Neuronal stem cell (in vitro differentiated cells): ENCODE data around the gene CASZ1.

Source experiments
- DNase-seq: peaks from one replicate; pipeline ENCODE4 v3.0.0-alpha.2; 2013; ENCODE audit warnings: low spot score
- H2AFZ ChIP-seq: one replicate; pipeline ENCODE4 v1.6.1; 2013; ENCODE audit warnings: mild to moderate bottlenecking, low read length, inconsistent platforms
- H2AK5ac ChIP-seq: 2 replicates; pipeline ENCODE4 v1.6.1; 2013; ENCODE audit warnings: low read depth, mild to moderate bottlenecking, inconsistent platforms, low read length, moderate library complexity, mixed read lengths
- H2BK120ac ChIP-seq: 2 replicates; pipeline ENCODE4 v1.6.1; 2013; ENCODE audit warnings: low read depth, mild to moderate bottlenecking, inconsistent platforms, low read length, moderate library complexity, mixed read lengths
- H2BK12ac ChIP-seq: one replicate; pipeline ENCODE4 v1.6.1; 2013; ENCODE audit warnings: low read length, inconsistent platforms
- H2BK15ac ChIP-seq: 2 replicates; pipeline ENCODE4 v1.6.1; 2013; ENCODE audit warnings: mild to moderate bottlenecking, low read length, inconsistent platforms, mixed read lengths
- H2BK5ac ChIP-seq: one replicate; pipeline ENCODE4 v1.6.1; 2013; ENCODE audit warnings: inconsistent platforms, mild to moderate bottlenecking, low read length, moderate library complexity
- H3K14ac ChIP-seq: one replicate; pipeline ENCODE4 v1.6.1; 2013; ENCODE audit warnings: low read length, inconsistent platforms
- H3K18ac ChIP-seq: 2 replicates; pipeline ENCODE4 v1.6.1; 2013; ENCODE audit warnings: low read length, inconsistent platforms
- H3K23ac ChIP-seq: 2 replicates; pipeline ENCODE4 v1.6.1; 2013; ENCODE audit warnings: low read depth, mild to moderate bottlenecking, mixed read lengths, low read length, inconsistent platforms; ENCODE audit not compliant: poor library complexity
- H3K27ac ChIP-seq: replicated peaks from 3 replicates; pipeline ENCODE4 v1.5.1; 2013; ENCODE audit warnings: low read length, inconsistent platforms
- H3K27me3 ChIP-seq, 3 experiments: 2 replicates each; pipeline ENCODE4 v1.6.1; 2013; ENCODE audit warnings: low read length in 3 of 3, mild to moderate bottlenecking in 2 of 3, inconsistent platforms in 1 of 3, low read depth in 1 of 3, mixed read lengths in 1 of 3, moderate library complexity in 1 of 3; ENCODE audit not compliant: control insufficient read depth in 3 of 3, insufficient read depth in 3 of 3
- H3K36me3 ChIP-seq, 2 donors: replicated peaks in 1 of 2; 2 replicates each; pipeline ENCODE4 v1.6.1; 2013; ENCODE audit warnings: low read length in 2 of 2; ENCODE audit not compliant: control insufficient read depth in 2 of 2, insufficient read depth in 2 of 2
- H3K4ac ChIP-seq: 2 replicates; pipeline ENCODE4 v1.6.1; 2013; ENCODE audit warnings: inconsistent platforms, mild to moderate bottlenecking, low read length, moderate library complexity
- H3K4me1 ChIP-seq, 2 donors: 1 replicate in 1 of 2; 2 replicates in 1 of 2; pipeline ENCODE4 v1.6.1; 2013; ENCODE audit warnings: low read length in 2 of 2, low read depth in 1 of 2; ENCODE audit not compliant: control insufficient read depth in 2 of 2, insufficient read depth in 1 of 2
- H3K4me2 ChIP-seq: one replicate; pipeline ENCODE4 v1.6.1; 2013; ENCODE audit warnings: mild to moderate bottlenecking, low read length, inconsistent platforms; ENCODE audit not compliant: insufficient read depth, poor library complexity, severe bottlenecking
- H3K4me3 ChIP-seq, 2 donors: 2 replicates each; pipeline ENCODE4 v1.5.1; 2013; ENCODE audit warnings: low read length in 2 of 2, mild to moderate bottlenecking in 2 of 2, inconsistent platforms in 1 of 2, moderate library complexity in 1 of 2
- H3K79me1 ChIP-seq: one replicate; pipeline ENCODE4 v1.6.1; 2013; ENCODE audit warnings: low read depth, mild to moderate bottlenecking, inconsistent platforms, low read length, moderate library complexity
- H3K9ac ChIP-seq: one replicate; pipeline ENCODE4 v1.6.1; 2013; ENCODE audit warnings: mild to moderate bottlenecking, low read depth, low read length, inconsistent platforms; ENCODE audit not compliant: poor library complexity
- H3K9me3 ChIP-seq, 2 donors: replicated peaks in 1 of 2; 2 replicates each; pipeline versions ENCODE3 to v1.6.1; 2013; ENCODE audit warnings: low read length in 2 of 2, mild to moderate bottlenecking in 2 of 2, inconsistent platforms in 1 of 2, low read depth in 1 of 2, mixed read lengths in 1 of 2, moderate library complexity in 1 of 2; ENCODE audit not compliant: control insufficient read depth in 2 of 2, insufficient read depth in 1 of 2
- H4K8ac ChIP-seq: one replicate; pipeline ENCODE4 v1.6.1; 2013; ENCODE audit warnings: low read depth, mild to moderate bottlenecking, inconsistent platforms, low read length, moderate library complexity
- H4K91ac ChIP-seq: one replicate; pipeline ENCODE4 v1.6.1; 2013; ENCODE audit warnings: low read length, low read depth, mild to moderate bottlenecking, inconsistent platforms; ENCODE audit not compliant: poor library complexity
- WGBS, 2 donors: extraction: QIAGEN DNeasy Blood & Tissue Kit; methylation state at CpG; one replicate each; pipeline ENCODE4 v1.1.7; 2013; ENCODE audit warnings: missing lambda C conversion rate in 2 of 2, mixed read lengths in 1 of 2; ENCODE audit not compliant: insufficient read length in 2 of 2, insufficient replicate concordance in 1 of 2; ENCODE audit errors: extremely low coverage in 2 of 2; 5-methylcytosine and 5-hydroxymethylcytosine counted together

CASZ1 gene

DNA sequence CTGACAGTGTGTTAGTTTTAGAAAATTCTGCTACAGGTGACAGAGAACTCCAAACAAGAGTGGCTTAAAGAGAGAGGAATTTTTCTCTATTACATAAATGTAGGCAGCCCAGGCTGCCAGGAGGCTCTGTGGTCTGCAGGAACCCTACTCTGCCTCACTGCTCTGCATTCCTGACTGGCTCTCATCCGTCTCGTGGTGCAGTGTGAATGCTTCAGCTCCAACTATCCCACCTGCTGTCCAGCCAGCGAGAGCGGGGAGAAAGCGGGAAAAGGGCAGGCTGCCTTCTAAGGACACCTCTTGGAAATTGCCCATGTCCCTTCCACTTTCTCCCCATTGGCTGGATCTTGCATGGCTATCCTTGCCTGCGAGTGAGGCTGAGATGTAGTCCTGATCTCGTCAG, 190.4 kb downstream of the CASZ1 start:
- Histone ChIP-seq H2AFZ (no peak overlapping the region), H2BK5ac (no peak overlapping the region), H3K18ac (peak overlapping the region; percentile 12), H3K4me2 (no peak overlapping the region), H3K27ac (no peak overlapping the region), H3K4ac (no peak overlapping the region), H2BK12ac (no peak overlapping the region), H3K9ac (no peak overlapping the region), H3K79me1 (no peaks in the 10 kb centered on the region), H2BK15ac (no peak overlapping the region), H4K8ac (no peak overlapping the region), H3K4me3 (no peak overlapping the region), H3K36me3 (peaks cover 0 to 3% of the 10 kb centered on the region in 2 donors), H2BK120ac (no peak overlapping the region), H3K14ac (no peak overlapping the region), H3K9me3 (no peaks in the 10 kb centered on the region), H2AK5ac (no peak overlapping the region), H4K91ac (no peak overlapping the region), H3K27me3 (no peaks in the 10 kb centered on the region), H3K4me1 (no peaks in the 10 kb centered on the region), H3K23ac (no peak overlapping the region)
- no peak for DNase-seq
- WGBS, 2 donors: no CpG with 5 or more reads among the region's 7 CpGs

DNA sequence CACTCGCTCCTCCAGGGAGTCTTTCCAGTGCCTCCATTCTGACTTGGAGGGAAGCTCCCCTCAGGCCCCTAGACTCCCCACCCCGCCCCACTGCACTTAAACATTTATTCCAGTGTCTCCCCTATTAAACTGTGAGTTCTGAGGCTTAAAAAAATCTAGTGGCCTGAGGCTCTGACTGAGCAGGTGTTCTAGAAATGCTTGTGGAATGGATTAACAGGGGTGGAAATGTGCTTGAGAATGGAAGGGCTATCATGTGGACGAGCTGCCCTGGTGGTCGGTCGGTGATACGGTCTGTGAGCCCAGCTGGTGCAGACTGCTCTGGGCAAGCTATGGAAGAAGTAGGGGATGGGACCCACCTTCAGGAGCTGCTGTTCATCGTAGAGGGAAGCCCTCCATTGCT, 191.5 kb downstream of the CASZ1 start:
- Histone ChIP-seq H3K79me1 (no peaks in the 10 kb centered on the region), H2BK15ac (no peak overlapping the region), H3K36me3 (peaks cover 0 to 3% of the 10 kb centered on the region in 2 donors), H3K23ac (no peak overlapping the region), H3K18ac (no peak overlapping the region), H3K4me2 (no peak overlapping the region), H2BK12ac (no peak overlapping the region), H3K4ac (no peak overlapping the region), H2AFZ (no peak overlapping the region), H3K9me3 (no peaks in the 10 kb centered on the region), H3K27ac (no peak overlapping the region), H3K27me3 (no peaks in the 10 kb centered on the region), H4K91ac (no peak overlapping the region), H4K8ac (no peak overlapping the region), H3K4me1 (no peaks in the 10 kb centered on the region), H3K4me3 (no peak overlapping the region), H2AK5ac (no peak overlapping the region), H2BK5ac (no peak overlapping the region), H2BK120ac (no peak overlapping the region), H3K14ac (no peak overlapping the region), H3K9ac (no peak overlapping the region)
- no peak for DNase-seq
- WGBS, 2 donors: no CpG with 5 or more reads among the region's 7 CpGs

GRCh38 chr1:10602936-10603335, 193.5 kb downstream of the CASZ1 start:
- Histone ChIP-seq H2AK5ac (no peak overlapping the region), H3K4ac (no peak overlapping the region), H2AFZ (no peak overlapping the region), H4K91ac (no peak overlapping the region), H3K79me1 (no peaks in the 10 kb centered on the region), H3K4me1 (peaks cover 3 to 5% of the 10 kb centered on the region in 2 donors), H3K27ac (no peak overlapping the region), H3K9me3 (no peaks in the 10 kb centered on the region), H3K9ac (no peak overlapping the region), H3K4me3 (no peak overlapping the region), H3K27me3 (no peaks in the 10 kb centered on the region), H3K36me3 (peaks cover 0 to 9% of the 10 kb centered on the region in 2 donors), H2BK15ac (no peak overlapping the region), H2BK120ac (no peak overlapping the region), H3K14ac (no peak overlapping the region), H3K23ac (no peak overlapping the region), H2BK5ac (no peak overlapping the region), H2BK12ac (no peak overlapping the region), H3K18ac (no peak overlapping the region), H3K4me2 (no peak overlapping the region), H4K8ac (no peak overlapping the region)
- no peak for DNase-seq
- no CpG with 5 or more reads among the region's 3 CpGs for WGBS, 2 donors

DNA sequence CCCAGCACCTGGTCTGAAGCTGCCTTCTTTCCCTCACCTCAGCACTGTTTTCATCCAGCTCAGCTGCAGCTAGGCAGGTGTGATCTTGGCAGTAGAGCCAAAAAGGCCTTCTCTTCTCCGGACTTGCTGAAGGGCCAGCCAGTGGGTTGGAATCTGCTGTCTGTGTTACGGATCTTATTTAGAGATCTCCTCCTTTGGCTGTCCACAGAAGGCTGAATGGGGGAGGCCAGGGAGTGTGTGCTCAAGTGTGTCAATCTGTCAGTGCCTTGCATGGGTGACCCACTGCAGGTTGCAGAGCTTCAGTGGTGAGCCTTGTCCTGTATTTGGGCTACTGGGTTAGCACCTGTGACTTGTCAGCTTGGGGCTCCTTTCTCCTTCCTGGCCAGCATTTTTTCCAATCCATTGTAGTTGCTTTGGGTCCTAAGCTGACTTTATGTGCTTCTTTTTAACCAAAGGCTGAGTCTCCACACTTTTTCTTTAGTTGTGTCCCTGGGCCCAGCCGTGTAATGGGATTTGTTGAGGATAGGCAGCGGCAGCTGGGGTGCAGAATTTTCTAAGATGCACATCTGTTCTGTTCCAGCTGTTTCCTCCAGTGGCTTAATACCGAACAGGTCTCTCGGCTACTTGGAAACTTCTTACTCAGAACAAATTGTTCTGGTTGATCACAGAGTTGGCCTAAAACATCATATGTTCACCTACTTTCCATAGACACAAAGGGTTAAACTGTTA, 194.9 kb downstream of the CASZ1 start:
- peaks cover 0 to 9% of the 10 kb centered on the region in 2 donors for H3K36me3 ChIP-seq
- H3K18ac ChIP-seq: no peak overlapping the region
- no peak overlapping the region for H2BK120ac ChIP-seq
- no peak overlapping the region for H2BK15ac ChIP-seq
- H4K91ac ChIP-seq: no peak overlapping the region
- H2BK5ac ChIP-seq: no peak overlapping the region
- no peaks in the 10 kb centered on the region for H3K27me3 ChIP-seq
- H3K79me1 ChIP-seq: no peaks in the 10 kb centered on the region
- no peak overlapping the region for H2BK12ac ChIP-seq
- H3K14ac ChIP-seq: no peak overlapping the region
- H4K8ac ChIP-seq: no peak overlapping the region
- no peak overlapping the region for H3K9ac ChIP-seq
- H3K4me3 ChIP-seq: peak overlapping the region in 1 of 2 donors; percentile 44
- peaks cover 10 to 12% of the 10 kb centered on the region in 2 donors for H3K4me1 ChIP-seq
- no peak overlapping the region for H3K27ac ChIP-seq
- no peak for DNase-seq
- H3K23ac ChIP-seq: no peak overlapping the region
- no peak overlapping the region for H2AFZ ChIP-seq
- H3K9me3 ChIP-seq: no peaks in the 10 kb centered on the region
- no peak overlapping the region for H3K4me2 ChIP-seq
- no peak overlapping the region for H3K4ac ChIP-seq
- WGBS, 2 donors: no CpG with 5 or more reads among the region's 6 CpGs
- no peak overlapping the region for H2AK5ac ChIP-seq
